Bronchial epithelial cell (primary cell): Measurements from ENCODE around the gene GDF15. TPM values are rescaled to one million over a fixed set of nuclear protein-coding genes. Genes with fewer than 3 reads are reported as not detected.
A peak's percentile ranks its signal among the peaks of the same experiment; 100 is the strongest.

Experiments used
- DNase-seq: peaks from one replicate; pipeline ENCODE4 v3.0.0-alpha.2; 2010; ENCODE audit warnings: low read depth
- FAIRE-seq: peaks from 2 replicates; lab custom pipeline; 2011; peaks lifted over from hg19 to GRCh38; lab: Jason Lieb, UNC
- H3K27me3 ChIP-seq: 2 replicates; pipeline ENCODE4 v1.5.1; 2011; ENCODE audit warnings: low read length; ENCODE audit not compliant: control insufficient read depth, insufficient read depth
- H3K36me3 ChIP-seq: 2 replicates; pipeline ENCODE4 v1.5.1; 2011; ENCODE audit warnings: low read length; ENCODE audit not compliant: control insufficient read depth, insufficient read depth
- H3K4me3 ChIP-seq: 2 replicates; pipeline ENCODE4 v1.5.1; 2011; ENCODE audit warnings: mild to moderate bottlenecking, low read depth, low read length, control low read depth
- CTCF ChIP-seq: IDR thresholded peaks from 2 replicates; pipeline ENCODE4 v1.5.1; 2011; ENCODE audit warnings: mild to moderate bottlenecking, moderate library complexity, low read length, control low read depth, inconsistent platforms; ENCODE audit not compliant: insufficient read depth, severe bottlenecking
- total RNA-seq: library from RNA; depleted of rRNA; stranded (reverse); fragments of >200 nt; gene quantifications from 2 replicates; pipeline ENCODE4 v1.2.1, GENCODE V29; 2014

GDF15 gene
- total RNA-seq, 1 donor from 2014 or later: 123 TPM

GRCh38 chr19:18433735-18434398 lies 47.9 kb downstream of the GDF15 start:
- no peak for TF ChIP-seq CTCF
- Histone ChIP-seq H3K27me3 (no peaks in the 10 kb centered on the region), H3K4me3 (peak overlapping the region; percentile 53), H3K36me3 (no peaks in the 10 kb centered on the region)
- DNase-seq: no peak
- no peak for FAIRE-seq

- H3K36me3 ChIP-seq: no peaks in the 10 kb centered on the region
- no peak for TF ChIP-seq CTCF
- no peaks in the 10 kb centered on the region for H3K27me3 ChIP-seq
- no peak for DNase-seq
- peak overlapping the region; percentile 53 for H3K4me3 ChIP-seq
- FAIRE-seq: no peak
Measured at GRCh38 chr19:18434411-18435175, 48.6 kb downstream of the GDF15 start.

DNA sequence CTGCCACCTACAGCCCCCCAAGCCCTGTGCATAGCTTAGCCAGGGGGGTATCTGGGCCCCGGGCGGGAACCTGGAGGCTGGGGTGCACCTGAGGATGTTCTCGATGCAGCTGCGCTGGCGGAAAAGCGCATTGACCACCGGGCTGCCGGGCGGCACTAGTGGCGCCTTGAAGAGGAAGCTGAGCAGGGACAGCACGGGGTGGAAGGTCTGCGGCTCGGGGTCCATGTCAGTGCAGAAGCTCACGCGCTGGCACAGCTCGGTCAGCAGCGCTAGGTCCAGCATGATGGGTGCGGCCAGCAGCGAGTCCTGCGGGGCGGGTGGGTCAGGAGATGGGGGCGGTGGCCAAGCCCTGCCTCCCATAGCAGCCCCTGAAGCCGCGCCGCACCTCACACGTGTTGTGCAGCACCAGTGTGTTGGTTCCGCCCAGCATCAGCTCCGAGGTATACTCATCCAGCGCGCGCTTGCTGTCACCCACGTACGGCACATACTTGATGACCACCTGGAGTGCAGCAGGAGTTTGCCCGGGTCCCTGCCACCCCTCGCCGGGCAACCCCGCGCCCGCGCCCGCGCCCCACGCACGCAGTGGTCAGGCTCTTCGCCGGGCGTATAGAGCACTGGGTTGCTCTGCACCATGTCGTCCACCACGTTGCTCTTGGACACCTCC lies 49.4 kb downstream of the GDF15 start:
- Histone ChIP-seq H3K27me3 (no peaks in the 10 kb centered on the region), H3K4me3 (no peak overlapping the region), H3K36me3 (no peaks in the 10 kb centered on the region)
- no peak for FAIRE-seq
- no peak for DNase-seq
- TF ChIP-seq CTCF: no peak

- H3K36me3 ChIP-seq: no peaks in the 10 kb centered on the region
- DNase-seq (peak; percentile 65), FAIRE-seq (no peak)
- no peak for TF ChIP-seq CTCF
- H3K4me3 ChIP-seq: no peak overlapping the region
- H3K27me3 ChIP-seq: no peaks in the 10 kb centered on the region
Measured at GRCh38 chr19:18435842-18436670, 50.1 kb downstream of the GDF15 start.

- DNase-seq (peak; percentile 38), FAIRE-seq (no peak)
- Histone ChIP-seq H3K36me3 (no peaks in the 10 kb centered on the region), H3K27me3 (no peaks in the 10 kb centered on the region), H3K4me3 (peak overlapping the region; percentile 59)
- peak; percentile 1 for TF ChIP-seq CTCF
Measured at GRCh38 chr19:18436671-18437490, 50.9 kb downstream of the GDF15 start.
